K562 (cell line): Measurements from ENCODE around the gene TAL1. TPM values are rescaled to one million over a fixed set of nuclear protein-coding genes. Genes with fewer than 3 reads are reported as not detected.

ENCODE experiments used
- DACH1 ChIP-seq: fragments of 450-650 bp; IDR thresholded peaks from 2 replicates; pipeline ENCODE4 v1.6.1; 2018; ENCODE audit not compliant: partially characterized antibody
- HIVEP1 ChIP-seq: fragments of 250-450 bp; sonication (Bioruptor Pico); IDR thresholded peaks from 2 replicates; pipeline ENCODE4 v1.4.0; 2020; ENCODE audit warnings: mild to moderate bottlenecking
- HLTF ChIP-seq: fragments of 450-650 bp; IDR thresholded peaks from 2 replicates; pipeline ENCODE4 v1.6.1; 2016
- JUND ChIP-seq, 2 experiments: IDR thresholded peaks; 2 replicates in 1 of 2; 3 replicates in 1 of 2; pipeline ENCODE4 v1.6.1; 2011; ENCODE audit warnings: borderline replicate concordance in 2 of 2, low read depth in 2 of 2, low read length in 2 of 2, improper control_type of control experiment in 1 of 2, missing biosample characterization in 1 of 2, missing genetic modification characterization in 1 of 2, missing genetic modification reagents in 1 of 2
- MEIS2 ChIP-seq: fragments of 450-650 bp; IDR thresholded peaks from 2 replicates; pipeline ENCODE4 v1.6.1; 2014; ENCODE audit warnings: mild to moderate bottlenecking; ENCODE audit not compliant: partially characterized antibody
- PHB2 ChIP-seq: fragments of 450-650 bp; IDR thresholded peaks from 2 replicates; pipeline ENCODE4 v1.6.1; 2017; ENCODE audit warnings: low read depth
- PYGO2 ChIP-seq: fragments of 450-650 bp; IDR thresholded peaks from 2 replicates; pipeline ENCODE4 v1.6.1; 2016; ENCODE audit warnings: mild to moderate bottlenecking, missing genetic modification characterization, moderate library complexity, missing compliant biosample characterization
- RBBP5 ChIP-seq: fragments of 200-600 bp; sonication (generic); IDR thresholded peaks from 2 replicates; pipeline ENCODE4 v1.6.1; 2012; ENCODE audit warnings: borderline replicate concordance, mild to moderate bottlenecking, low read length, control low read depth, inconsistent platforms; ENCODE audit not compliant: insufficient read depth, poor library complexity, severe bottlenecking
- RBM39 ChIP-seq: fragments of 200-400 bp; formaldehyde crosslinking; optimal IDR thresholded peaks from 2 replicates; pipeline ENCODE3; 2018; ENCODE audit warnings: low read depth, low read length
- SMARCE1 ChIP-seq: fragments of 450-650 bp; IDR thresholded peaks from 2 replicates; pipeline ENCODE4 v1.7.1; 2016; ENCODE audit warnings: mild to moderate bottlenecking
- STAG1 ChIP-seq: sonication (generic); formaldehyde crosslinking; IDR thresholded peaks from 2 replicates; pipeline ENCODE4 v1.5.0; 2020; ENCODE audit warnings: missing genetic modification reagents, borderline replicate concordance
- STAT5A ChIP-seq: IDR thresholded peaks from 2 replicates; pipeline ENCODE4 v1.6.1; 2012; ENCODE audit warnings: low read length, inconsistent platforms, borderline replicate concordance
- STAT5B ChIP-seq: fragments of 250-450 bp; sonication (Bioruptor Pico); IDR thresholded peaks from 2 replicates; pipeline ENCODE4 v1.8.0; 2021; ENCODE audit warnings: mild to moderate bottlenecking, inconsistent platforms
- TBL1XR1 ChIP-seq, 2 experiments: IDR thresholded peaks; 2 replicates each; pipeline ENCODE4 v1.6.1; 2012; ENCODE audit warnings: improper control_type of control experiment in 2 of 2, low read length in 2 of 2, mild to moderate bottlenecking in 1 of 2
- TCF3 ChIP-seq: sonication (generic); formaldehyde crosslinking; IDR thresholded peaks from 2 replicates; pipeline ENCODE4 v1.4.0; 2020; ENCODE audit warnings: mild to moderate bottlenecking, missing genetic modification reagents
- TCF7 ChIP-seq: sonication (generic); IDR thresholded peaks from 2 replicates; pipeline ENCODE4 v1.6.1; 2016; ENCODE audit warnings: antibody characterized with exemption, borderline replicate concordance
- TCF7L2 ChIP-seq: fragments of 150-350 bp; IDR thresholded peaks from 2 replicates; pipeline ENCODE4 v1.6.1; 2016; ENCODE audit warnings: low read depth, mild to moderate bottlenecking, low read length, moderate library complexity
- U2AF1 ChIP-seq: fragments of 200-400 bp; formaldehyde crosslinking; optimal IDR thresholded peaks from 2 replicates; pipeline ENCODE3; 2017; ENCODE audit warnings: mild to moderate bottlenecking, low read depth, low read length, moderate library complexity
- ZNF217 ChIP-seq: sonication (generic); formaldehyde crosslinking; IDR thresholded peaks from 2 replicates; pipeline ENCODE4 v1.8.0; 2022; ENCODE audit warnings: mild to moderate bottlenecking, missing genetic modification reagents
- ZNF239 ChIP-seq: fragments of 250-450 bp; sonication (Bioruptor Pico); IDR thresholded peaks from 2 replicates; pipeline ENCODE4 v1.4.0; 2020; ENCODE audit warnings: mild to moderate bottlenecking
- ZNF282 ChIP-seq: sonication (generic); formaldehyde crosslinking; IDR thresholded peaks from 2 replicates; pipeline ENCODE4 v1.8.1; 2023; ENCODE audit warnings: missing genetic modification reagents
- ZNF324 ChIP-seq: fragments of 250-450 bp; sonication (Bioruptor Pico); IDR thresholded peaks from 2 replicates; pipeline ENCODE4 v1.4.0; 2020; ENCODE audit warnings: mild to moderate bottlenecking
- ZNF561 ChIP-seq: fragments of 450-650 bp; formaldehyde crosslinking; conservative IDR thresholded peaks from 2 replicates; pipeline ENCODE4 v1.4.0; 2020; ENCODE audit warnings: mild to moderate bottlenecking, moderate library complexity
- polyA plus RNA-seq, 8 experiments: library from polyadenylated mRNA; depleted of rRNA in 4 of 8; stranded (reverse) in 5 of 8; unstranded in 3 of 8; fragments of >200 nt; fragmentation: Nextera tagmentation in 2 of 8; fragmentation: Illumina TruSeq in 1 of 8; extraction: Ambion mirVana in 2 of 8; extraction: Trizol in 1 of 8; gene quantifications; 2 replicates each; pipeline versions ENCODE4 v1.2.1 to v1.2.3, GENCODE V29; 2011 to 2014; ENCODE audit warnings: inconsistent platforms in 1 of 8, missing spikeins in 1 of 8
- total RNA-seq, 7 experiments: library from RNA; depleted of rRNA in 6 of 7; stranded (reverse); fragments of >200 nt in 6 of 7; fragmentation: Illumina TruSeq in 2 of 7; extraction: Trizol in 2 of 7; gene quantifications; 2 replicates each; pipeline versions ENCODE4 v1.2.1 to v1.2.3, GENCODE V29; 2011 to 2021; ENCODE audit warnings: low replicate concordance in 1 of 7
- TF ChIP-seq, protein P1 (sequence below): fragments of 250-450 bp; sonication (Bioruptor Pico); IDR thresholded peaks from 2 replicates; pipeline ENCODE4 v1.4.0; 2020; ENCODE audit warnings: mild to moderate bottlenecking, moderate library complexity, borderline replicate concordance
- TF ChIP-seq, protein P2 (sequence below): fragments of 450-650 bp; conservative IDR thresholded peaks from 2 replicates; pipeline ENCODE4 v1.6.1; 2016; ENCODE audit warnings: missing genetic modification characterization, low read depth, mild to moderate bottlenecking, missing compliant biosample characterization, moderate library complexity
- TF ChIP-seq, protein P3 (sequence below): sonication (generic); IDR thresholded peaks from 2 replicates; pipeline ENCODE4 v1.6.1; 2016

TAL1 gene
- total and polyA plus RNA-seq, 9 of the 15 experiments (the other 6 are each of a cell fraction or from before 2014, with no cell fraction given), result 18.5 to 106 (median 59.7) TPM

DNA sequence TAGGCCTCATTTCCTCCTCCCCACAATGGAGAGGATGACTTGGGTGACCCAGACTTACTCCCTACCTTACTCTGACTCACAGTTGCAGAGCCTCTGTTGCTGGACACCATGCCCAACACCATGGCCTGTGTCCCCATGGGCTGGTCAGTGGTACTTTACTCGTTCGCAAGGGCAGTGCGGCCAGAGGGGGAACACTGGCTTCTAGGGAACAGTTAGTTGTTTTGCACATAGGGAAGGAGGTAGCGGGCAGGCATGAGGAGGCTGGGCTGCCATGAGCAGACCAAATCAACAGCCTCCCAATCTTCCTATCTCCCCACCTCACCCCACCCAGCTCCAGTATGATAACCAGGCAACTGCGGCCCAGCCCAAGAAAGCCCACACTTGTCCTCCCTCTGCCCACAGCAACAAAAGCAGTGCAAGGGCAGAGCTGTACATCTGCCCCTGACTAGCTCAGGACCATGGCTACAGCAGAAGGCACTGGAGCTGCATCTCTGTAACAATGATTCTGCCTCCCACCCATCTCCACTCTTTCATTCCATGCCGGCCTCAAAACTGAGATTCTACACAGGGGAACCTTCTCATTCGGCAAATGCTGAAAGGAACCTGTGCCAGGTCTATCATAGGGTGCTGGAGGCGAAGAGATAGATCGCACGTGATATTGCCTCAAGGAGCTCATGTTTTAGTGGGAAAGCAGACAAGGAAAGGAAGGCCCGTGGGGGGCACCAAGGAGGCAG is 18.6 kb downstream of the TAL1 start (continued):
- no peak for TF ChIP-seq STAT5B
- TF ChIP-seq U2AF1, result no peak
- TF ChIP-seq JUND (IDR thresholded peaks at IDR 0.05; ENCODE audit: borderline replicate concordance, low read depth, low read length), result no peak
- peak; percentile 23; the same call in 2 of the 3 replicates for TF ChIP-seq JUND (tag; IDR thresholded peaks at IDR 0.05; ENCODE audit: borderline replicate concordance, low read depth, low read length)
- no peak for TF ChIP-seq SMARCE1
- no peak for TF ChIP-seq DACH1
- TF ChIP-seq ZNF282 (CRISPR knock-in tag), result no peak
- TF ChIP-seq RBM39, result no peak
- TF ChIP-seq, protein P1, sequence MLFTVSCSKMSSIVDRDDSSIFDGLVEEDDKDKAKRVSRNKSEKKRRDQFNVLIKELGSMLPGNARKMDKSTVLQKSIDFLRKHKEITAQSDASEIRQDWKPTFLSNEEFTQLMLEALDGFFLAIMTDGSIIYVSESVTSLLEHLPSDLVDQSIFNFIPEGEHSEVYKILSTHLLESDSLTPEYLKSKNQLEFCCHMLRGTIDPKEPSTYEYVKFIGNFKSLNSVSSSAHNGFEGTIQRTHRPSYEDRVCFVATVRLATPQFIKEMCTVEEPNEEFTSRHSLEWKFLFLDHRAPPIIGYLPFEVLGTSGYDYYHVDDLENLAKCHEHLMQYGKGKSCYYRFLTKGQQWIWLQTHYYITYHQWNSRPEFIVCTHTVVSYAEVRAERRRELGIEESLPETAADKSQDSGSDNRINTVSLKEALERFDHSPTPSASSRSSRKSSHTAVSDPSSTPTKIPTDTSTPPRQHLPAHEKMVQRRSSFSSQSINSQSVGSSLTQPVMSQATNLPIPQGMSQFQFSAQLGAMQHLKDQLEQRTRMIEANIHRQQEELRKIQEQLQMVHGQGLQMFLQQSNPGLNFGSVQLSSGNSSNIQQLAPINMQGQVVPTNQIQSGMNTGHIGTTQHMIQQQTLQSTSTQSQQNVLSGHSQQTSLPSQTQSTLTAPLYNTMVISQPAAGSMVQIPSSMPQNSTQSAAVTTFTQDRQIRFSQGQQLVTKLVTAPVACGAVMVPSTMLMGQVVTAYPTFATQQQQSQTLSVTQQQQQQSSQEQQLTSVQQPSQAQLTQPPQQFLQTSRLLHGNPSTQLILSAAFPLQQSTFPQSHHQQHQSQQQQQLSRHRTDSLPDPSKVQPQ (CRISPR knock-in tag), result no peak
- TF ChIP-seq RBBP5, result no peak
- TF ChIP-seq, protein P2, sequence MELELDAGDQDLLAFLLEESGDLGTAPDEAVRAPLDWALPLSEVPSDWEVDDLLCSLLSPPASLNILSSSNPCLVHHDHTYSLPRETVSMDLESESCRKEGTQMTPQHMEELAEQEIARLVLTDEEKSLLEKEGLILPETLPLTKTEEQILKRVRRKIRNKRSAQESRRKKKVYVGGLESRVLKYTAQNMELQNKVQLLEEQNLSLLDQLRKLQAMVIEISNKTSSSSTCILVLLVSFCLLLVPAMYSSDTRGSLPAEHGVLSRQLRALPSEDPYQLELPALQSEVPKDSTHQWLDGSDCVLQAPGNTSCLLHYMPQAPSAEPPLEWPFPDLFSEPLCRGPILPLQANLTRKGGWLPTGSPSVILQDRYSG (tag), result peak; percentile 30; the same call in 1 of the 2 replicates
- no peak for TF ChIP-seq ZNF561 (CRISPR knock-in tag)
- TF ChIP-seq ZNF324 (CRISPR knock-in tag), result no peak
- no peak for TF ChIP-seq PYGO2 (tag)
- no peak for TF ChIP-seq TCF7L2
- peak; percentile 76 for TF ChIP-seq TCF3
- no peak for TF ChIP-seq HIVEP1
- no peak for TF ChIP-seq STAG1 (CRISPR knock-in tag)
- no peak for TF ChIP-seq TBL1XR1 (IDR thresholded peaks at IDR 0.05; ENCODE audit: low read length in 2 of 2)
- TF ChIP-seq MEIS2, result no peak
- no peak for TF ChIP-seq ZNF217 (CRISPR knock-in tag)
- no peak for TF ChIP-seq ZNF239 (CRISPR knock-in tag)
- no peak for TF ChIP-seq HLTF
- TF ChIP-seq TCF7, result no peak
- TF ChIP-seq, protein P3, sequence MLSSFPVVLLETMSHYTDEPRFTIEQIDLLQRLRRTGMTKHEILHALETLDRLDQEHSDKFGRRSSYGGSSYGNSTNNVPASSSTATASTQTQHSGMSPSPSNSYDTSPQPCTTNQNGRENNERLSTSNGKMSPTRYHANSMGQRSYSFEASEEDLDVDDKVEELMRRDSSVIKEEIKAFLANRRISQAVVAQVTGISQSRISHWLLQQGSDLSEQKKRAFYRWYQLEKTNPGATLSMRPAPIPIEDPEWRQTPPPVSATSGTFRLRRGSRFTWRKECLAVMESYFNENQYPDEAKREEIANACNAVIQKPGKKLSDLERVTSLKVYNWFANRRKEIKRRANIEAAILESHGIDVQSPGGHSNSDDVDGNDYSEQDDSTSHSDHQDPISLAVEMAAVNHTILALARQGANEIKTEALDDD, result peak; percentile 80
- no peak for TF ChIP-seq STAT5A
- TF ChIP-seq PHB2, result no peak
